ENCODE data around the gene PCED1B. TPM values are rescaled to one million over a fixed set of nuclear protein-coding genes. Genes with fewer than 3 reads are reported as not detected.

Gene PCED1B
- total RNA-seq, 1 experiment from 2014 or later: 3.3 TPM

GRCh38 chr12:47053961-47054360, 25.5 kb upstream of the PCED1B start:
- Histone ChIP-seq H2BK15ac (ENCODE audit: low read depth, low read length) (no peak overlapping the region), H2AFZ (ENCODE audit: low read length) (no peak overlapping the region), H3K4me2 (ENCODE audit: insufficient read depth, insufficient read length, low read length) (no peak overlapping the region), H4K8ac (replicated peaks; ENCODE audit: insufficient read length, low read depth, low read length) (no peak overlapping the region), H3K27ac (ENCODE audit: insufficient read length, low read depth, low read length) (no peak overlapping the region), H3K79me1 (ENCODE audit: insufficient read depth, low read depth, low read length, poor library complexity, severe bottlenecking) (no peaks in the 10 kb centered on the region), H3T11ph (ENCODE audit: low read length) (no peak overlapping the region), H3K27me3 (ENCODE audit: insufficient read depth, low read length) (no peaks in the 10 kb centered on the region), H3K14ac (ENCODE audit: insufficient read depth, low read length) (no peak overlapping the region), H3K9ac (ENCODE audit: extremely low read depth, insufficient read length, low read length) (no peak overlapping the region), H3K18ac (ENCODE audit: insufficient read length, low read depth, low read length) (no peak overlapping the region), H2BK12ac (ENCODE audit: insufficient read length, low read depth, low read length) (no peak overlapping the region), H4K5ac (ENCODE audit: insufficient read length, low read depth, low read length) (no peak overlapping the region), H3K9me3 (ENCODE audit: control insufficient read depth, low read depth, low read length) (peaks cover 18% of the 10 kb centered on the region), H3K56ac (ENCODE audit: insufficient read length, low read depth, low read length) (no peak overlapping the region), H2AK5ac (ENCODE audit: insufficient read length, low read length) (no peak overlapping the region), H3K23ac (ENCODE audit: insufficient read length, low read depth, low read length) (no peak overlapping the region), H2BK120ac (ENCODE audit: low read depth, low read length, poor library complexity, severe bottlenecking) (no peak overlapping the region), H3K23me2 (ENCODE audit: insufficient read length, low read depth, low read length, poor library complexity, severe bottlenecking) (no peaks in the 10 kb centered on the region), H4K91ac (ENCODE audit: insufficient read length, low read depth, low read length) (no peak overlapping the region), H4K20me1 (ENCODE audit: control insufficient read depth, insufficient read depth, insufficient read length) (no peaks in the 10 kb centered on the region), H2BK20ac (ENCODE audit: low read depth, low read length, poor library complexity, severe bottlenecking) (no peak overlapping the region), H3K4me1 (ENCODE audit: insufficient read depth, low read length) (no peaks in the 10 kb centered on the region), H3K4ac (ENCODE audit: low read depth, low read length) (no peak overlapping the region), H2BK5ac (ENCODE audit: insufficient read length, low read length) (no peak overlapping the region), H3K79me2 (ENCODE audit: insufficient read depth, low read length) (no peaks in the 10 kb centered on the region)
- Mint-ChIP-seq H3K27ac (no peak overlapping the region), H3K9me3 (peaks cover 44 to 53% of the 10 kb centered on the region in 2 experiments), H3K4me1 (no peaks in the 10 kb centered on the region), H3K4me3 (no peak overlapping the region), H3K36me3 (ENCODE audit: insufficient read depth in 1 of 3, low read depth in 3 of 3) (peaks cover 15 to 42% (median 36%) of the 10 kb centered on the region in 3 experiments), H3K27me3 (ENCODE audit: low read depth) (no peaks in the 10 kb centered on the region)
- TF ChIP-seq CTCF (conservative IDR thresholded peaks at IDR 0.05): no peak
- no peak for DNase-seq
